A549 (cell line): ENCODE results near the gene RBM4B.

Source experiments
- CBX8 ChIP-seq: fragments of 200-600 bp; sonication (generic); IDR thresholded peaks from 2 replicates; pipeline ENCODE4 v1.6.1; 2016
- EP300 ChIP-seq, 2 experiments: fragments of >200 bp; sonication (Bioruptor Twin); formaldehyde crosslinking; IDR thresholded peaks; 2 replicates in 1 of 2; 3 replicates in 1 of 2; pipeline ENCODE4 v1.6.1; 2016 to 2017
- ESRRA ChIP-seq: fragments of 150-350 bp; IDR thresholded peaks from 2 replicates; pipeline ENCODE4 v1.6.1; 2014; ENCODE audit warnings: mild to moderate bottlenecking, low read length, borderline replicate concordance
- JUNB ChIP-seq: fragments of >200 bp; sonication (Bioruptor Twin); formaldehyde crosslinking; IDR thresholded peaks from 2 replicates; pipeline ENCODE4 v1.6.1; 2016
- KDM1A ChIP-seq: fragments of 200-600 bp; sonication (generic); IDR thresholded peaks from 2 replicates; pipeline ENCODE4 v1.6.1; 2016; ENCODE audit warnings: low read depth, mild to moderate bottlenecking
- MAFK ChIP-seq: fragments of 450-650 bp; IDR thresholded peaks from 2 replicates; pipeline ENCODE4 v1.6.1; 2014; ENCODE audit not compliant: partially characterized antibody
- MYC ChIP-seq: IDR thresholded peaks from 2 replicates; pipeline ENCODE4 v1.6.1; 2012; ENCODE audit warnings: mild to moderate bottlenecking, inconsistent platforms, low read length, improper control_type of control experiment, borderline replicate concordance
- NPAS2 ChIP-seq: fragments of 250-450 bp; sonication (Bioruptor Pico); IDR thresholded peaks from 2 replicates; pipeline ENCODE4 v1.8.0; 2022; ENCODE audit warnings: mild to moderate bottlenecking, moderate library complexity, borderline replicate concordance
- POLR2A ChIP-seq: IDR thresholded peaks from 2 replicates; pipeline ENCODE4 v1.6.1; 2012; ENCODE audit warnings: mild to moderate bottlenecking, low read length
- RAD21 ChIP-seq, 2 experiments: fragments of >200 bp in 1 of 2; sonication (Bioruptor Twin) in 1 of 2; formaldehyde crosslinking in 1 of 2; IDR thresholded peaks in 1 of 2; conservative IDR thresholded peaks in 1 of 2; 2 replicates in 1 of 2; 3 replicates in 1 of 2; pipeline ENCODE4 v1.6.1; 2012 to 2018; ENCODE audit warnings: inconsistent platforms in 1 of 2
- SMC3 ChIP-seq: fragments of >200 bp; sonication (Bioruptor Twin); formaldehyde crosslinking; IDR thresholded peaks from 3 replicates; pipeline ENCODE4 v1.6.1; 2018; ENCODE audit warnings: inconsistent platforms
- TF ChIP-seq, protein P1 (sequence below): fragments of >200 bp; sonication (Bioruptor Twin); formaldehyde crosslinking; IDR thresholded peaks from 3 replicates; pipeline ENCODE4 v1.5.1; 2016
- TF ChIP-seq, protein P2 (sequence below): IDR thresholded peaks from 2 replicates; pipeline ENCODE4 v1.6.1; 2012
- TF ChIP-seq, protein P3 (sequence below): IDR thresholded peaks from 2 replicates; pipeline ENCODE4 v1.6.1; 2012

GRCh38 chr11:66625752-66626149, 51.9 kb downstream of the RBM4B start:
- TF ChIP-seq, protein P1, sequence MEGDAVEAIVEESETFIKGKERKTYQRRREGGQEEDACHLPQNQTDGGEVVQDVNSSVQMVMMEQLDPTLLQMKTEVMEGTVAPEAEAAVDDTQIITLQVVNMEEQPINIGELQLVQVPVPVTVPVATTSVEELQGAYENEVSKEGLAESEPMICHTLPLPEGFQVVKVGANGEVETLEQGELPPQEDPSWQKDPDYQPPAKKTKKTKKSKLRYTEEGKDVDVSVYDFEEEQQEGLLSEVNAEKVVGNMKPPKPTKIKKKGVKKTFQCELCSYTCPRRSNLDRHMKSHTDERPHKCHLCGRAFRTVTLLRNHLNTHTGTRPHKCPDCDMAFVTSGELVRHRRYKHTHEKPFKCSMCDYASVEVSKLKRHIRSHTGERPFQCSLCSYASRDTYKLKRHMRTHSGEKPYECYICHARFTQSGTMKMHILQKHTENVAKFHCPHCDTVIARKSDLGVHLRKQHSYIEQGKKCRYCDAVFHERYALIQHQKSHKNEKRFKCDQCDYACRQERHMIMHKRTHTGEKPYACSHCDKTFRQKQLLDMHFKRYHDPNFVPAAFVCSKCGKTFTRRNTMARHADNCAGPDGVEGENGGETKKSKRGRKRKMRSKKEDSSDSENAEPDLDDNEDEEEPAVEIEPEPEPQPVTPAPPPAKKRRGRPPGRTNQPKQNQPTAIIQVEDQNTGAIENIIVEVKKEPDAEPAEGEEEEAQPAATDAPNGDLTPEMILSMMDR, result no peak
- TF ChIP-seq POLR2A (no peak), SMC3 (no peak), EP300 (IDR thresholded peaks at IDR 0.05) (no peak), KDM1A (no peak), ESRRA (no peak), MYC (no peak), MAFK (no peak), CBX8 (no peak), NPAS2 (no peak), JUNB (no peak), RAD21 (conservative IDR thresholded peaks at IDR 0.05 in 1 of 2, IDR thresholded peaks at IDR 0.05 in 1 of 2) (no peak)
- TF ChIP-seq, protein P2, sequence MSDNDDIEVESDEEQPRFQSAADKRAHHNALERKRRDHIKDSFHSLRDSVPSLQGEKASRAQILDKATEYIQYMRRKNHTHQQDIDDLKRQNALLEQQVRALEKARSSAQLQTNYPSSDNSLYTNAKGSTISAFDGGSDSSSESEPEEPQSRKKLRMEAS, result no peak
- TF ChIP-seq, protein P3, sequence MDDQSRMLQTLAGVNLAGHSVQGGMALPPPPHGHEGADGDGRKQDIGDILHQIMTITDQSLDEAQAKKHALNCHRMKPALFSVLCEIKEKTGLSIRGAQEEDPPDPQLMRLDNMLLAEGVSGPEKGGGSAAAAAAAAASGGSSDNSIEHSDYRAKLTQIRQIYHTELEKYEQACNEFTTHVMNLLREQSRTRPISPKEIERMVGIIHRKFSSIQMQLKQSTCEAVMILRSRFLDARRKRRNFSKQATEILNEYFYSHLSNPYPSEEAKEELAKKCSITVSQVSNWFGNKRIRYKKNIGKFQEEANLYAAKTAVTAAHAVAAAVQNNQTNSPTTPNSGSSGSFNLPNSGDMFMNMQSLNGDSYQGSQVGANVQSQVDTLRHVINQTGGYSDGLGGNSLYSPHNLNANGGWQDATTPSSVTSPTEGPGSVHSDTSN, result no peak
